Measurements from ENCODE around the gene DRC7. TPM values are rescaled to one million over a fixed set of nuclear protein-coding genes. Genes with fewer than 3 reads are reported as not detected.
"Not testable (repeated sequence)": the region's sequence is repeated elsewhere in the genome, so short reads cannot be mapped to it uniquely, and the experiment has no call there.

DRC7 gene
- polyA plus RNA-seq, 1 donor, result 0.28 TPM

GRCh38 chr16:57693550-57693949 is 1.1 kb upstream of the DRC7 start:
- DNase-seq (ENCODE audit: low read depth), result no peak

- DNase-seq (ENCODE audit: low read depth), result no peak
These were observed 328 bp upstream of the DRC7 start for GRCh38 chr16:57694231-57694724.

- DNase-seq (ENCODE audit: low read depth), result no peak
These were observed 1.1 kb downstream of the DRC7 start for GRCh38 chr16:57695680-57696069.

DNA sequence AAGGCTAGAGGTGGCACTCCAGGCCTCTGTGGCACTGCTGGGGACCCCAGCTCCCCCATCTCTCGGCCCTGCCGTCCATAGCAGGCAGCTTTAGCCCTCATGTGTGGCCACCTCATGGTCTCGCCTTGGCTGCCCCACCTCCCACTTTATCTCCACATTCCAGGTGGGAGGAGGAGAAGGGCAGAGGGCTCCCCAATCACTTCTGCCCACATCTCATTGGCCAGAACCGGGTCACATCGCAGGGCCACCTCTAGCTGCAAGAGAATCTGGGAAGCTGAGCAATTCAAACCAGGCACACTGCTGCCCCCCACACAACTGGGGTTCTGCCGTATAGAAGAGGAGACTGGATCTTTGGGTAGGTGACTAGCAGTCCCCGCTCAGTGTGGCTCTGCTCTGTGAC is 1.6 kb downstream of the DRC7 start:
- no peak for DNase-seq (ENCODE audit: low read depth)

GRCh38 chr16:57697896-57698537 is 3.4 kb downstream of the DRC7 start:
- DNase-seq (ENCODE audit: low read depth), result no peak

DNA sequence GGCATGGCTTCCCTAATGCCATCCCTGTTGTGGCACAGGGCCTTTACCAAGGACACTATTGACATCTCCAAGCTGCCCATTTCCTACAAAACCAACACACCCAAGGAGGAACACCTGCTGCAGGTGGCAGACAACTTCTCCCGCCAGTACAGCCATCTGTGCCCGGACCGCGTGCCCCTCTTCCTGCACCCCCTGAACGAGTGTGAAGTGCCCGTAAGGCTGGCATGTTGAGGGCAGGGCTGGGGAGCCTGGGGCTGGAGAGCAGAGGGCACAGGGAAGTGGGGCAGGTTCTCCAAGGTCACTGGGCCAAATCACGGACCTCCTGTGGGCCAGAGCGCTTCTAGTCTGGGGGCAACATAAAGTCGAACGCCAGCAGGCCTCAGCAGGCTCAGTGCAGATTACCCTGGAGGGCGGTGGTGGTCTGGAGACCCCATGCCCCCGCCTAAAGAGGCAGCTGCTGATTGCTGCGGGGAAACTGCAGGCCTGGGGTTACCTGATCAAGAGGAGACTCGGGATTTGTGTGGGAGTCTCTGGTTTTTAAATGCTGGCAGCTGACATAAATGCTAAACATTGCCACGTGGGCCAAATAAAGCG is 4.3 kb downstream of the DRC7 start:
- no peak for DNase-seq (ENCODE audit: low read depth)

- no peak for DNase-seq (ENCODE audit: low read depth)
These were observed 4.9 kb downstream of the DRC7 start for GRCh38 chr16:57699481-57699880.

GRCh38 chr16:57699899-57700298 is 5.3 kb downstream of the DRC7 start:
- DNase-seq (ENCODE audit: low read depth), result no peak

- no peak for DNase-seq (ENCODE audit: low read depth)
These were observed 6.4 kb downstream of the DRC7 start for GRCh38 chr16:57700781-57701551.

- DNase-seq (ENCODE audit: low read depth), result no peak
These were observed 7.3 kb downstream of the DRC7 start for GRCh38 chr16:57701759-57702371.

DNA sequence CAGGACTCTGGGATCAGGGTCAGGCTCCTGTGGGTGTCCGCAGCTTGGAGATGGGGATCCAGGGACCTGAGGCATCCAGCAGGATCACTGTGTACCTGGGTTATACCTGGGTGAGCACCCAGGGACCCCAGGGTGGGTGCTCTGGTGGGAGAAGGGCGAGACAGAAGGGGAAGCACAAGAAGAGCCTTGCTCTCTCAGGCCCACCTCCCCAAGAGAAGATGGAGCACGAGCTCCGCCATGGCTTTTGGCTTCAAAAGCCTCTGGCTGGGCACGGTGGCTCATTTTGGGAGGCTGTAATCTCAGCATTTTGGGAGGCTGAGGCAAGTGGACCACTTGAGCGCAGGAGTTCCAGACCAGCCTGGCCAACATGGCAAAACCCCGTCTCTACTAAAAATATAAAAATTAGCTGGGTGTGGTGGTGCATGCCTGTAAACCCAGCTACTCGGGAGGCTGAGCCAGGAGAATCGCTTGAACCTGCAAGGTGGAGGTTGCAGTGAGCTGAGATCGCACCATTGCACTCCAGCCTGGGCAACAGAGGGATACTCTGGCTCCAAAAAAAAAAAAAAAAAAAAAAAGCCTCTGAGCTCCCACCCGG is 8.9 kb downstream of the DRC7 start:
- DNase-seq (ENCODE audit: low read depth), result no peak

GRCh38 chr16:57704011-57704904 is 9.7 kb downstream of the DRC7 start:
- no peak for DNase-seq (ENCODE audit: low read depth)

- DNase-seq (ENCODE audit: low read depth), result no peak
These were observed 10.6 kb downstream of the DRC7 start for GRCh38 chr16:57704905-57705852.

DNA sequence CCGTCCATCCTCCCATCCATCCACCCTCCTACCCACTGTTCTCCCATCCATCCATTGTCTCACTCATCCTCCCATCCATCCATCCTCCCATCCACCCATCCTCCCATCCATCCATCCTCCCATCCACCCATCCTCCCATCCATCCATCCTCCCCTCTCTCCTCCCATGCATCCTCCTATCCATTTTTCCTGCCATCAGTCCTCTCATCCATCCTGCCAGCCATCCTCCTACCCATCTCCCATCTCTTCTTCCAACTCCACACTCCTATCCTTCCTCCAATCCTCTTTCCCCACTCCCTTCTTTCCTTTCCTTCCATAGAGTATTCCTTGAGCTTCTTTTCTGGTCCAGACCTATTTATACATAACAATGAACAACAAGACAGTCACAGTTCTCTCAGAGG is 12.1 kb downstream of the DRC7 start:
- DNase-seq (ENCODE audit: low read depth), result no peak

GRCh38 chr16:57707331-57707730 is 12.7 kb downstream of the DRC7 start:
- no peak for DNase-seq (ENCODE audit: low read depth)

DNA sequence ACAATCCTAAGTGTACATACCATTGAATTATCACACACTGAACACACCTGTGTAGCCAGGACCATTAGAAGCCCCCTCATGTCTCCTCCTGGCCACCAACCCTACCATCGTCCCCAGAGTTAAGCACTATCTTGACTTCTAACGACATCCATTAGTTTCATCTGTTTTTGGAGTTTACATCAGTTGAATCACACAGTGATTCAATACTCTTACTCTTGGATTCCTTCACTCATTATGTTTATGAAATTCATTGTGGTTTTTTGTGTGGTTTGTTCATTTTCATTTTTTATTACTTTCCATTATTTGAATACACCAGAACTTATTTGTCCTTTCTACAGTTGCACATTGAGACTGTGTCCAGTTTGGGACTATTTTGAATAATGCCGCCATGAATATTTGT is 13.6 kb downstream of the DRC7 start:
- no peak for DNase-seq (ENCODE audit: low read depth)

GRCh38 chr16:57709663-57710062 is 15.1 kb downstream of the DRC7 start:
- DNase-seq (ENCODE audit: low read depth), result no peak

DNA sequence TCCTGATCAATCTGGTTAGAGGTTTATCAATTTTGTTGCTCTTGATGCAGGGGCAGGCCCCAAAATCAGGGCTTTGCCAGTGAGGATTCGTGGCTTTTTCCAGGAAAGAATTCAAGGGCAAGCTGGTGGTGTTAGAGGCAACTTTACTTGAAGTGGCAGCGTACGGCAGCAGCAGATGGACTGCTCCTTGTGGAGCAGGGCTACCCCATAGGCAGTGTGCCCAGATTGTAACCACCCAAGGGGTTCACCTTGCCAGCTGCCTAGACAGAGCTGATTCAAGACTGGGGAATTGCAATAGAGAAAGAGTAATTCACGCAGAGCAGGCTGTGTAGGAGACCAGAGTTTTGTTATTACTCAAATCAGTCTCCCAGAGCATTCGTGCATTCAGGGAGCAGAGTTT is 16.7 kb downstream of the DRC7 start:
- no peak for DNase-seq (ENCODE audit: low read depth)

- DNase-seq (ENCODE audit: low read depth), result no peak
These were observed 17.4 kb downstream of the DRC7 start for GRCh38 chr16:57711993-57712392.

DNA sequence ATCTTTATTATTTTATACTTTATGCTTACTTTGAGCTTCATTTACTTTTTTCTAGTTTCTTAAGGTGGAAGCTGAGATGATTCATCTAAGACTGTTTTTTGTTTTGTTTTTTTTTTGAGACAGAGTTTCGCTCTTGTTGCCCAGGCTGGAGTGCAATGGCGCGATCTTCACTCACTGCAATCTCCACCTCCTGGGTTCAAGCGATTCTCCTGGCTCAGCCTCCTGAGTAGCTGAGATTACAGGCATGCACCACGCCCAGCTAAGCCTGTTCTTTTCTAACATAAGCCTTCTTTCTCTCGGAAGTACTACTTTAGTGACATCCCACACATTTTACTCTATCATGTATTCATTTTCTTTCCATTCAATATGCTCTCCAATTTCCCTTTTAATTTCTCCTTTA is 18.0 kb downstream of the DRC7 start:
- not testable (repeated sequence) for DNase-seq (ENCODE audit: low read depth)

Measured in forelimb muscle (tissue), 1 donor.